ENCODE results near the gene CDK17.

Gene CDK17

GRCh38 chr12:96295532-96296160 lies 104.6 kb downstream of the CDK17 start:
- DNase-seq (ENCODE audit: low read depth in 2 of 2): no peak
- TF ChIP-seq, protein P1, sequence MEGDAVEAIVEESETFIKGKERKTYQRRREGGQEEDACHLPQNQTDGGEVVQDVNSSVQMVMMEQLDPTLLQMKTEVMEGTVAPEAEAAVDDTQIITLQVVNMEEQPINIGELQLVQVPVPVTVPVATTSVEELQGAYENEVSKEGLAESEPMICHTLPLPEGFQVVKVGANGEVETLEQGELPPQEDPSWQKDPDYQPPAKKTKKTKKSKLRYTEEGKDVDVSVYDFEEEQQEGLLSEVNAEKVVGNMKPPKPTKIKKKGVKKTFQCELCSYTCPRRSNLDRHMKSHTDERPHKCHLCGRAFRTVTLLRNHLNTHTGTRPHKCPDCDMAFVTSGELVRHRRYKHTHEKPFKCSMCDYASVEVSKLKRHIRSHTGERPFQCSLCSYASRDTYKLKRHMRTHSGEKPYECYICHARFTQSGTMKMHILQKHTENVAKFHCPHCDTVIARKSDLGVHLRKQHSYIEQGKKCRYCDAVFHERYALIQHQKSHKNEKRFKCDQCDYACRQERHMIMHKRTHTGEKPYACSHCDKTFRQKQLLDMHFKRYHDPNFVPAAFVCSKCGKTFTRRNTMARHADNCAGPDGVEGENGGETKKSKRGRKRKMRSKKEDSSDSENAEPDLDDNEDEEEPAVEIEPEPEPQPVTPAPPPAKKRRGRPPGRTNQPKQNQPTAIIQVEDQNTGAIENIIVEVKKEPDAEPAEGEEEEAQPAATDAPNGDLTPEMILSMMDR (IDR thresholded peaks at IDR 0.05; ENCODE audit: low read depth, low read length): no peak
- H3K4me3 ChIP-seq (replicated peaks in 1 of 2; ENCODE audit: low read depth in 2 of 2, low read length in 2 of 2): no peak overlapping the region

DNA sequence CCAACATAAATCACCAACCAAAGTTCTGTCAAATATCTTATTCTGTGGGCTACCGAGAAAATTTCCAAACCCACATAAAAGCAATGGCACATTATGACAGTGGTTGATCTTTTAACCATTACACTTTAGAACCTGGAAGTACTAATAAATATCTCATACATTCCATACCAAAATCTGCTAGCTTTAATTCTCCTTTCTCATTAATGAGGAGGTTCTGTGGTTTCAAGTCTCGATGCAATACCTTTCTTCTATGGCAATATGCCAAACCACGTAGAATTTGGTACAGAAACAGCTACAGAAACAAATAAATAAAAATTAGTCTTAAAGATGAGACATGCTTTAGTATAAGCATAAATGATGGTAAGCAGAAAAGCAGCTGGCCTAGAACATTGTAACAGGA lies 105.4 kb downstream of the CDK17 start:
- TF ChIP-seq, protein P1 (IDR thresholded peaks at IDR 0.05; ENCODE audit: low read depth, low read length): no peak
- peak; percentile 42 to 53 for DNase-seq (ENCODE audit: low read depth in 2 of 2)
- H3K4me3 ChIP-seq (replicated peaks in 1 of 2; ENCODE audit: low read depth in 2 of 2, low read length in 2 of 2): no peak overlapping the region

- TF ChIP-seq, protein P1 (IDR thresholded peaks at IDR 0.05; ENCODE audit: low read depth, low read length): no peak
- H3K4me3 ChIP-seq (replicated peaks in 1 of 2; ENCODE audit: low read depth in 2 of 2, low read length in 2 of 2): no peak overlapping the region
- DNase-seq (ENCODE audit: low read depth in 2 of 2): no peak
Observed at GRCh38 chr12:96293093-96293492, 107.1 kb downstream of the CDK17 start.

- no peak overlapping the region for H3K4me3 ChIP-seq (replicated peaks in 1 of 2; ENCODE audit: low read depth in 2 of 2, low read length in 2 of 2)
- TF ChIP-seq, protein P1 (IDR thresholded peaks at IDR 0.05; ENCODE audit: low read depth, low read length): no peak
Observed at GRCh38 chr12:96289067-96289466, 111.2 kb downstream of the CDK17 start.

DNA sequence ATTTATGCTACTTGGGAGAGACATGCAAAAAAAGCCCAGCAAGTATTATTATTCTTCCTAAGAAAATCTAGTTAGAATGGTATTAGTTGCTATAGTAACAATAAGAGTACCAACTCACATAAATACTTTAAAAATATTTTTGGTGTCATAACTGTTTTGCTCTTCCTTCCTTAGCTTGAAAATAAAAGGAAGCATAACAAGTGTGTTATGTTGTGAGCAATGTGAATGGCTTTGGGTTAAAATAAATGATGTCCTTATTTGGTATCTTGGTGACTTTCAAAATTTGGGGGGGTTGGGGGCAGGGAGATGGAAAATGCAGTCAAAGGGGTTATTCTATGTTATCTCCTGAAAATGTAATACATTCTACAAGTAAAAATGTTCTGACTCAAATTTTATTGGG lies 115.1 kb downstream of the CDK17 start:
- no peak for DNase-seq (ENCODE audit: low read depth in 2 of 2)
- TF ChIP-seq, protein P1 (IDR thresholded peaks at IDR 0.05; ENCODE audit: low read depth, low read length): no peak
- no peak overlapping the region for H3K4me3 ChIP-seq (replicated peaks in 1 of 2; ENCODE audit: low read depth in 2 of 2, low read length in 2 of 2)

More at GRCh38 chr12:96289067-96289466, 111.2 kb downstream of the CDK17 start:
- no peak for DNase-seq (ENCODE audit: low read depth in 2 of 2)

DNA sequence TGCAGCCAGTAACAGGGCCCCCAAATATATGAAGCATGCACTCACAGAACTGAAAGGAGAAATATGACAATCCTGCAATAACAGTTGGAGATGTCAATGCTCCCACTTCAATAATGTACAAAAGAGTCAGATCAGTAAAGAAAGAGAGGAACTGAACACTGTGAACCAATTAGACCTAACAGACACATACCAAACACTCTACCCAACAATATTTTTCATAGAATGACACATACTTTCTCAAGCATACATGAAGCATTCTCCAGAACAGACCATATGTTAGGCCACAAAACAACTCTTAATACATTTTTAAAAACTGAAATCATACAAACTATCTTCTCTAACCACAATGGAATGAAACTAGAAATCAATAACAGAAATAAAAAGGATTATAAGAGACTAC lies 125.9 kb downstream of the CDK17 start:
- TF ChIP-seq, protein P1 (IDR thresholded peaks at IDR 0.05; ENCODE audit: low read depth, low read length): no peak
- peak in 1 of 2 donors; percentile 76 for DNase-seq (ENCODE audit: low read depth in 2 of 2)
- no peak overlapping the region for H3K4me3 ChIP-seq (replicated peaks in 1 of 2; ENCODE audit: low read depth in 2 of 2, low read length in 2 of 2)

All from cardiac fibroblast (primary cell).